ENCODE results near the gene SPEG. TPM values are rescaled to one million over a fixed set of nuclear protein-coding genes. Genes with fewer than 3 reads are reported as not detected.

The SPEG gene
- total RNA-seq, result 0.43 and 0.80 TPM in 2 replicates

DNA sequence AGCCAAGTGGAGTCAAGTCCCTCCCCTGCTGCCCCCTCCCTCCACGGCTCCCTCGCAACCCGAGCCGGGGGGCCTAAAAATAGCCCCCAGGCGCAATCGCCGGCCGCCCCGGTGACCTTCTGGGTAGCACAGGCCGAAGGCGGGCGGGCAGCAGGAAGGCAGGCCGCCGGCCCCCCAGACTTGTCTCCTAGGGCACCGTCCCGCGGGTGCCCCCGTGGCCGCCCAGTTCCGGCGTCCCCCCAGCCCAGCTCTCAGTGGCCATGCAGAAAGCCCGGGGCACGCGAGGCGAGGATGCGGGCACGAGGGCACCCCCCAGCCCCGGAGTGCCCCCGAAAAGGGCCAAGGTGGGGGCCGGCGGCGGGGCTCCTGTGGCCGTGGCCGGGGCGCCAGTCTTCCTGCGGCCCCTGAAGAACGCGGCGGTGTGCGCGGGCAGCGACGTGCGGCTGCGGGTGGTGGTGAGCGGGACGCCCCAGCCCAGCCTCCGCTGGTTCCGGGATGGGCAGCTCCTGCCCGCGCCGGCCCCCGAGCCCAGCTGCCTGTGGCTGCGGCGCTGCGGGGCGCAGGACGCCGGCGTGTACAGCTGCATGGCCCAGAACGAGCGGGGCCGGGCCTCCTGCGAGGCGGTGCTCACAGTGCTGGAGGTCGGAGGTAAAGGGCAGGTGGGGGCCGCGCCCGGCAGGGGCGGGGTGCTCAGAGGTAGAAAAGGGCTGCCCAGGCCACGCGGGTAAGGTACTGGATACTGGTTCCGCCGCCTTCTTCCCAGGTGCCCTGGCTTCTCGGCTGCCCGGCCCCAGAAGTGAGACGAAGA, at the start of gene SPEG:
Gene SPEG, plus strand, starts transcription at position 126 of the 808 bp plus-strand sequence. Its CDS starts 135 bp downstream, at position 261.

DNA sequence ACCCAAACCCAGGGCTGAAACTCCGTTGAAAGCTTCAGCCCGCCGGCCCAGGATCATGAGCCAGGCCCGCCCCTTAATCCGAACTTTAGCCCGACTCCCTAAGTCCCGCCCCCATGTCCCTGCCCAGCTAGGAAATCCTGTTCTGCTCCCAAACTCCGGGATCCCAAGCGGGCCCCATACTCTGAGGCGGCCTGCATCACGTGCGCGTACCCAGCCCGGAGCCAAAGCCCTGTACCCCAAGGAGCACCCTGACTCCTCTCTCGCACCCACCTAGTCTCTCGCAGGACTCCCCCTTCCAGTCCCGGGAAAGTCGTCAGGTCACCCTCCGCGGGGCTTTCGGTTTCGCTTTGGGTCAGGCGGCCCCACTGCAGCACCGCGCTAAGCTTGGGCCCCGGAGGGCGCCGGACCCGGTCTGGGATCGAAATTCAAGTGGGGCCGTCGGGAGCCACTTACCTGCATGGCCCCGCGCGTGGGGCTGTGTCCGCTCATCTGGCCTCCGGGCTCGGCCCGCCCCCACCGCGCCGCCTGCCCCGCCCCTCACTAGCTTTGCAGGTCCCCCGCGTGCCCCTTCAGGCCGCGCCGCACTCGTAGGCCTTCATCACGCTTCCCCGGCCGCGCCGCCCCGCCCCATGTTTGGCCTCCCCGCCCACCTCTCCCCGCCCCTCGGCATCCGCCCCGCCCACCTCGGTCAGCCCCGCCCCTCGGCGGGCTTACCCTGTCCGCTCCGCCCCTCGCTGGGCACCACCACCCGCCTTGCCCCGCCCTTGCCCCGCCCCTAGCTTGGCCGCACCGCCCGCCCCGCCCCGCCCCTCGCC, 47.1 kb upstream of the SPEG start, which contains the start of gene DNPEP:
Gene DNPEP, minus strand, starts transcription at position 607 of the 815 bp plus-strand sequence. Its CDS starts 118 bp downstream, at position 489.

DNA sequence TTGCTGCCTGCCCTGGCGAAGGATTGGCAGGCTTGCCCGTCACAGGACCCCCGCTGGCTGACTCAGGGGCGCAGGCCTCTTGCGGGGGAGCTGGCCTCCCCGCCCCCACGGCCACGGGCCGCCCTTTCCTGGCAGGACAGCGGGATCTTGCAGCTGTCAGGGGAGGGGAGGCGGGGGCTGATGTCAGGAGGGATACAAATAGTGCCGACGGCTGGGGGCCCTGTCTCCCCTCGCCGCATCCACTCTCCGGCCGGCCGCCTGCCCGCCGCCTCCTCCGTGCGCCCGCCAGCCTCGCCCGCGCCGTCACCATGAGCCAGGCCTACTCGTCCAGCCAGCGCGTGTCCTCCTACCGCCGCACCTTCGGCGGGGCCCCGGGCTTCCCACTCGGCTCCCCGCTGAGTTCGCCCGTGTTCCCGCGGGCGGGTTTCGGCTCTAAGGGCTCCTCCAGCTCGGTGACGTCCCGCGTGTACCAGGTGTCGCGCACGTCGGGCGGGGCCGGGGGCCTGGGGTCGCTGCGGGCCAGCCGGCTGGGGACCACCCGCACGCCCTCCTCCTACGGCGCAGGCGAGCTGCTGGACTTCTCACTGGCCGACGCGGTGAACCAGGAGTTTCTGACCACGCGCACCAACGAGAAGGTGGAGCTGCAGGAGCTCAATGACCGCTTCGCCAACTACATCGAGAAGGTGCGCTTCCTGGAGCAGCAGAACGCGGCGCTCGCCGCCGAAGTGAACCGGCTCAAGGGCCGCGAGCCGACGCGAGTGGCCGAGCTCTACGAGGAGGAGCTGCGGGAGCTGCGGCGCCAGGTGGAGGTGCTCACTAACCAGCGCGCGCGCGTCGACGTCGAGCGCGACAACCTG, 16.3 kb upstream of the SPEG start, which contains the start of gene DES:
Gene DES, plus strand, starts transcription at position 223 of the 857 bp plus-strand sequence. Its CDS starts 86 bp downstream, at position 309.

DNA sequence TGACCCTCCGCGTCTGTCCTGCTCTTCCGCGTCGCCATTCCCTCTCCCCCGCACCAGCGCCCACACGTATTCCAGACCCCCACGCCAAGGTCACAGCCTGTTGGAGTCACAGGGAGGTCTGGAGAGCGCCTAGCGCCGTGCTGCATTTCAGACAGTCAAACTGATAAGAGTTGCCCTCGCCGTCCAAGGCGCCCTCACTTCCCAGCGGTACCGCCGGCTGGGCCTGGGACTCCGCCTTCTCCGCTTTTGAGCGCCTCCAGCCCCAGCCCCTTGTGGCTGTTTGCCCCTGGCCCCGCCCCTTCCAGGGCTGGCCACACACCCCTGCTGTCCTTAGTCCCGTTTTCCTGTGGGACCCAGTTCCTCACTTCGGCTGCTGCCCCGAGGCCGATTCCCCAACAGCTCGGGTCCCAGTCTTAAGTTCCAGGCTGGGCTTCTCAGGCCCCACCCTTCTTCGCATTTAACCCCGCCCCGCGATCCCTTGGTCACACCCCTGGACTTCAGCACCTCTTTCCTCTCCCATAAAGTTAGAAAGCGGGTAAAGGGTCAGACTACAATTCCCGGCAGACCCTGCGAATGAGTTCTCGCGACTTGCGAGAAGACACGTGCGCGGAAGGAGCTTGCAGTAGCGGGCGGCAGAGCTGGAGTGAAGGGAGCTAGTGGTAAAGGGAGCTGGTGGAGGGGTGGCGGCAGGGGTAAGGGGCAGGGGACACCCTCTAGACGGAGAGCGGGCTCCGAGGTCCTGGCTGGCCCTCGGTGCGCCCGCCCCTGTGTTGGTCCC, 63.8 kb downstream of the SPEG start, which contains the start of gene GMPPA:
Gene GMPPA, plus strand, starts transcription at position 612 of the 778 bp plus-strand sequence. CDS start 1,085 bp downstream, outside the sequence.

DNA sequence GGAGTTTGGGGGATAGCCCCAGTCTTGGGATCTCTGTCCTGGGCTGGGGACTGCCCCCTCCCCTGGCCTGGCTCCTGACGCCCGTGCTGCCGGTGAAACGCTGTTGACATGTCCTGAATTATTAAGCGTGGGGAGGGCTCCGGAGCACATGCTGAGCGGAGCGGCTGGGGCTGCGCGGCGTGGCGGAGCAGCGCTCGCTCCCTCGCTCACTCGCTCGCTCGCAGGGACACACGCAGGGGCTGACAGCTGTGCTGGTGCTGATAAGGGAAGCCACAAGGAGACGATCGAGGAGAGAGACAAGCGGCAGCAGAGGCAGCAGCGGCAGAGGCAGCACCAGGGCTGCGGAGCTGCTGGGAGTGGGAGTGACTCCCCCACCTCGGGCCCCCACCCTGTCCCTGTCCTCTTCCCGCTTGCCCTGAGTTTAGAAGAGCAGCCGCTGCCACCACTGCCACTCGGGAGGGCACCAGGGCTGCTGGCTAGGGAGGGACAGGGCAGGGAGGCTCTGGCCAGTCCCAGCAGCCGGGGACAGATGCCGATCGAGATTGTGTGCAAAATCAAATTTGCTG, 79.6 kb downstream of the SPEG start, which contains the start of gene ASIC4:
Gene ASIC4, plus strand, starts transcription at position 287 of the 566 bp plus-strand sequence. Its CDS starts 243 bp downstream, at position 530.

DNA sequence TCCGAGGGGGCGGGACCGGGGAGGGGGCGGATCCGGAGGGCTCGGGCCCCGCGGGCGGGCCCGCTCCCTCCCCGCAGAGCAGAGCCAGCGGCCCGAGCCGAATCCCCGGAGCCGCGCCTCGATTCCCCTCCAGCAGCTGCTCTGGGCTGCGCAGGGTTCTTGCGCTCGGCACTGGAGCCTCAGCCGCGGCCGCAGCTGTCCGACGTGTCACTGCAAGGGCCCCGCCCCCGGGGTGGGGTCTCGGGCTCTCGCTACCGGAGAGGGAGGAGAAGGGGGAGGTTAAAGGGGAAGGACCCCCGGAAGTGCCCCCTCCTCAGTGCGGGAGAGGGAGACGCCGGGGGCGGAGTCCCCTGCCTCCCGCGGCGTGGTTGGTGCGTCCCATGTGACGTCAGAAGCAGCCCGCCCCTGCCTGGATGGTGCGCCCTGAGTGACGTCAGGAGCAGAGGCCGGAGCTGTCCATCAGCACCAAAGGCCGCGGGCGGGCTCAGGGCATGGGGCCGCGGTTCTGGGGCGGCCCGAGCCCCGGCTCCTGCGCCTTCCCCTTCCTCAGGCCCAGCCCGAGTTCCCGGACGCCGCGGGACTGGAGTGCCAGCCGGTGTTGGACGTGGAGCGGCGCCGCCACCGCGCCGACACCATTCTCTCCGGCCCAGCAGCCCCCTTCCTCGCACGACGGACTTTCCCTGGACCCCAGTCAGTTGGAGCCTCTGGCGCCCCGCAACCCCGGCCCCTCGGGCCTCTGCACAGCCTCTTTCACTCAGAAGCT, 109.1 kb downstream of the SPEG start, which contains the start of the genes CHPF and TMEM198:
Gene CHPF, minus strand, starts transcription at position 214 of the 763 bp plus-strand sequence. CDS start 271 bp downstream, outside the sequence.
Gene TMEM198, plus strand, starts transcription at position 433 of the 763 bp plus-strand sequence. CDS start 700 bp downstream, outside the sequence.

Other genes starting within 250 kb of the SPEG start
- gene ZFAND2B, start 228.1 kb upstream of the SPEG start, total RNA-seq, result 13.8 and 13.9 TPM in 2 replicates
- 22.3 and 25.8 TPM in 2 replicates for gene ABCB6, start 215.9 kb upstream of the SPEG start, total RNA-seq
- gene ATG9A, start 205.2 kb upstream of the SPEG start, total RNA-seq, result 39.1 and 67.8 TPM in 2 replicates
- gene ANKZF1, start 205.0 kb upstream of the SPEG start, total RNA-seq, result 29.2 and 29.9 TPM in 2 replicates
- gene GLB1L, start 189.4 kb upstream of the SPEG start, total RNA-seq, result 5.0 and 5.1 TPM in 2 replicates
- gene STK16, start 189.4 kb upstream of the SPEG start, total RNA-seq, result 19.5 and 29.9 TPM in 2 replicates
- gene TUBA4B, start 181.6 kb upstream of the SPEG start, total RNA-seq, result not detected in 2 replicates
- 50.7 and 51.4 TPM in 2 replicates for gene TUBA4A, start 180.9 kb upstream of the SPEG start, total RNA-seq
- gene DNAJB2, start 155.5 kb upstream of the SPEG start, total RNA-seq, result 13.7 and 15.4 TPM in 2 replicates
- not detected in 2 replicates for gene PTPRN, start 125.4 kb upstream of the SPEG start, total RNA-seq
- not detected in 2 replicates for gene RESP18, start 102.1 kb upstream of the SPEG start, total RNA-seq
- 29.8 and 40.6 TPM in 2 replicates for gene DNPEP, start 46.9 kb upstream of the SPEG start, total RNA-seq
- not detected in 2 replicates for gene DES, start 16.5 kb upstream of the SPEG start, total RNA-seq
- gene GMPPA, start 64.0 kb downstream of the SPEG start, total RNA-seq, result 30.7 and 31.0 TPM in 2 replicates
- gene ASIC4, start 79.6 kb downstream of the SPEG start, total RNA-seq, result not detected in 2 replicates
- gene CHPF, start 109.0 kb downstream of the SPEG start, total RNA-seq, result 0.22 and 0.40 TPM in 2 replicates
- not detected in 2 replicates for gene TMEM198, start 109.2 kb downstream of the SPEG start, total RNA-seq
- gene OBSL1, start 136.7 kb downstream of the SPEG start, total RNA-seq, result 11.2 and 17.1 TPM in 2 replicates
- not detected in 2 replicates for gene INHA, start 137.5 kb downstream of the SPEG start, total RNA-seq
- gene STK11IP, start 163.0 kb downstream of the SPEG start, total RNA-seq, result 8.5 and 9.0 TPM in 2 replicates
- 0.13 and 0.22 TPM in 2 replicates for gene SLC4A3, start 192.8 kb downstream of the SPEG start, total RNA-seq